GM18508 (cell line): ENCODE measurements around the gene LRRN2.

Experiments
- ATAC-seq: cut with Tn5 transposase; IDR thresholded peaks from one replicate; pipeline ENCODE4 v1.9.1; 2021; ENCODE audit warnings: moderate number of reproducible peaks; ENCODE audit not compliant: insufficient read depth, unreplicated experiment

LRRN2 gene

DNA sequence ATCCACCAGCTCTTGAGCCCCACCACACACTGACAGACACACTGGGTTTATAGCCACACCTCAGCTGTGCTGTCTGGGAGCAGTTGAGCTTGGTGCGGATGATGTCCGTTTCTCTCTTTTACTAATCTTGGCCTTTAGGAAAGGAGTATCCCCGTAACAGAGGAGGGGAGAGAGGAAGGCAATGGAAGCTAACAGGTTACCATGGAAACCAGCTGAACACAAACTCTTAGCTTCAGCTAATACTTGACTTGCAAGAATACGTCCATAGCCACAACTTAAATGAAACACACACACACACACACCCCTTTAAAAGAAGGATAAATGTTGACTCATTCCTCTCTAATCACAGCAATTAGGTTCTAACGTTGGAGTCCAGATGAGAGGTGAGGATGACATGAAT, 28.0 kb upstream of the LRRN2 start:
- no peak for ATAC-seq

DNA sequence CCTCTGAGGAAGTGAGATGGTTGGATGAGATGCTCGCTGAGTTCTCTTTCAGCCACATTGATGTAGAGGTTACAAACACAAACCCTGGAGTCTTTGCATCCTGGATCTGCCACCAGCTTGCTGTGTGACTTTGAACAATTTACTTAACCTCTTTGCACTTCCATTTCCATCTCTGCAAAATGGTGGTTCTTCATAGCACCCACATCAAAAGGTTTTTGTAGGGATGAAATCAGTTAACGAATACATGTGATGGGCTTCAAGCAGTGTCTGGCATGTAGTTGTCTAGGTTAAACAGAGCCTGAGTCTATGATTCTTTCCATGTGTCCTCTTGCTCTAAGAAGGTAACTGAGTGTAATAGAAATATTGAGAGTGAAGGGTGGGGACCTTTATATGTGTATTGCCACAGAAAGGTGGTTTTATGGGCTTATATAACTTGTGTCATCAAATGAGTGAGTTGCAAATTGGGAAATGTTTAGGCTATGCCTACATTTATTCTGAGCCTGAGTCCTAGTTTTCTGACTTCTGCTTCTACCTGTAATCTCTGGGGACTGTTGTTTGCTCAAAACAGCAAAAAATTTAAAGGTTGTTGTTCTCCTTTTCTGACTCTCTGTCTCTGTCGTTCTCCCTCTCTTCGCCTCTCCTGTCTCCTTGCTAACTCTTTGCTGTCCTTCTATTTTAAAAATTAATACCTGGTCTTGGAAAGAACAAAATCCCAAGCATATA, 27.3 kb upstream of the LRRN2 start:
- no peak for ATAC-seq

DNA sequence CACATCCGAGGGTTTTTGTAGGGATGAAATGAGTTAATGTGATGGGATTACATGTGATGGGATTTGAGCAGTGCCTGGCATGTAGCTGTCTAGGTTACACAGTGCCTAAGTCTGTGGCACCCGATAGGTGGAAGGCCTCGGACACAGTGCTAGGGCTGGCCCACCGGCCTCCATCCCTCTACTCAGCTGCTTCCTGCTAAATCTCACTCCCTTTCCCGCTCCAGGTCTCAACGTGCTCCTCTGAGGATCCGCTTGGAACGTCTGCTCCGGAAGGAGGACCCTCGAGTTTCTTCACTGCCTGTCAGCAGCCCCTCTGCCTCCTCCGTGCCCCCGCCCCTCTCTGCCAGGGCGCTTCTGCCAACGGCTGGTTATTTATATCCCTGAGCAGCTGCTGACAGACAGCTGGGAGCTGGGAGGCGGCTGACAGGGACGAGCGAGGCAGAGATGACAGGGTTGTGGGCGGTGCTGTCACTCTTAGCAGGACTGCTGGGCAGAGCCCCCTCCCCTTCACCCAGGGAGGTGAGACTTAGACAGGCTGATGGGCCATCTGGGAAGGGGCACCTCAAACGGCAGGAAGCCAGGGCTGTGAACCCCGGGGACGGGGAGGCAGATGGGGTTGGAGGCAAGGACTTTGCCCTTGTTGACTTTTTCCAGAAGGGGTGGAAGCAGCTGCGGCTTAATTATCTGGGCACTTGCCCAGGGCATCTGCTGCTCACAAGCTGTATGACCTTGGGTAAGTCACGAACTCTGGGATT, 26.6 kb upstream of the LRRN2 start:
- ATAC-seq = no peak

DNA sequence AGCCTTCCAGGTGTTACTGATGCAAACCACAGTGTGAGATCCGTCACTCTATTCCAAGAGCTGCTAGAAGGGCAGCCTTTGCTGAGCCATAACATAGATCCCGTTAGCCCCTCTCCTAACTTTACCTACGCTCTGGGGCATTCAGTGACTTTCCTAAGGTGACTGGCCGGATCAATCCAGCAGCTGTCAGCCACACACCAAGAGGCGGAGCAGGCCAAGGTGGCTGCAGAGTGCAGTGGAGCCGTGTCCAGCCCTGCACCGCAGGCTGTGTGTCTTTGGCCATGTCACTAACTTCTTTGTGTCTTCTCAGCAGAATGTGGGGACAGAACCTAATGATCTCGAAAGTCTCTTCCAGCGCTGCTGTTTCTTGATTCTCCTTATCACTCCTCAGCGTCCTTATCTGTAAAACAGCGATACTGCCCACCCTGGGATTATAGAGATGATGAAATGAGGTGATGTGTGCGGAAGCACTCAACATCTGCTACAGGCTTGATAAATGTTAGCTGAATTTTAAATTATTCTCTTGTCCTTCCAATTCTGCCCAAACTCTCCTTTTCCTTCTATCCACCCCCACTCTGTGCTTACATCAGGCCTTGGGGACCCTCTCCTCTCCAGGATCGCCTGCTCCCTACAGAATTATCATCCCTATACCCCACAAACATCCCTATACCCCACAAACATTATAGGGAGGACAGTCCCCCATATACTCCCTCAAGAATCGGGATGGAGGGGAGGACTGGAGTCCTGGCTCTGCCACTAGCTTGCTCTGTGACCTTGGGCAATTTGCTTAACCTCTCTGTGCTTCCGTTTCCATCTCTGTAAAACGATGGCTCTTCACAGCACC, 25.8 kb upstream of the LRRN2 start:
- ATAC-seq = no peak

DNA sequence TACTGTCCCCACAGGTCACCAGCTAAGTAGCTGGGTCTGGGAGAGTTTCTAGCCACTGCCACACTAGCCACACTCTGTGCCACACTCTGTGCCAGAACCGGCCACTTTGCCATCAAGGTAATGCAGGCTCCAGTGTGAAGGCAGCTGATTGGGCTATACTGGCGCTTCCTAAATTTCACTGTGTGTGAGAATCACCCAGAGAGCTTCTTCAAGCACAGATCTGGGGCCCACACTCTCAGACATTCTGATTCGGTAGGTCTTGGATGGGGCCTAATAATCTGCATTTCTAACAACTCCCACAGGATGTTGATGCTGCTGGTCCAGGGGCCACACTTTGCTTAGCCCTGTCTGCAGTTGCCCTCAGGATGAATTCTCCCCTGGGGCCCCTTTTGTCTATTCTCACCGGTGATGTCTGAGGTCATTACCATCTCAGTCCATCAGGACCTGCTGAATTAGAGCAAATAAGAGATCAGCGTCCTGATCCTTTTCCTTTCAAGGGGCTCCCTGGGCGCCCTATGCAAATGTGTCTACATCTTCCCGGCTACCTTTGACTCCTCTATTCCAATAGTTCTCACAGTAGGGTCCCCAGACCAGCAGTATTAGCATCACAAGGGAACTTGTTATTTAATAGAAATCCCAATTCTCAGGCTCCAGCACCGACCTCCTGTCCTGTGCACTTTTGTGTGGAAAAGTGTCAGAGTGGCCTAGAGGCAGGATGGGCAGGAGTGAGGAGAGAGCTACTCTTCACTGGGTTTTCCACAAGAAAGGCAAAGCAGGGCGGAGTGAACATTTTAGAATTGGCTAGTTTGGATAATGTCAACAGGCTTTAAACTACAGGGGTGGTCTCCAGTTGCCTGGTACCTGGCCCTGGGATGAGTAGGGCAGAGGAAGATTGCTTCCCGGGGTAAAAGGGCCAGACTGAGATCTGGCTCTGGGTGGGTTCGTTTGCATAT, 24.7 kb upstream of the LRRN2 start:
- no peak for ATAC-seq

DNA sequence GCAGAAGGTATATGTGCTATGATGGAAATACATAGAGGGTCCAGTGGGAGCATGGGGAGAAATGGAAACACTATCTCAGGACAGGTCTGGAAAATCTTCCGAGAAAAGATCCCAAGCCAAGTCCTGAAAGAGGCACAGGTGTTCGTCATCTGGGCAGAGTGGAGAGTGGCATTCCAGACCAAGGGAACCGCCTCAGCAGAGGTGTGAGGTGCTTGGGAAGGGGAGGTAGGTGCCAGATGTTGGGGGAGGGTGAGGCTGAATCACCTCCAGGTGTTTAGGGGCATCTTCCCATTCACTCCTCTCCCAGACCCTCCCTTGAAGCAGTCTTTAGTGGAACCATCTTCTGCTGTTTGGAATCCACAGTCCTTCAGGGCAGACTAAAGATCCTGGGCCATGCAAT, 23.5 kb upstream of the LRRN2 start:
- ATAC-seq = no peak

DNA sequence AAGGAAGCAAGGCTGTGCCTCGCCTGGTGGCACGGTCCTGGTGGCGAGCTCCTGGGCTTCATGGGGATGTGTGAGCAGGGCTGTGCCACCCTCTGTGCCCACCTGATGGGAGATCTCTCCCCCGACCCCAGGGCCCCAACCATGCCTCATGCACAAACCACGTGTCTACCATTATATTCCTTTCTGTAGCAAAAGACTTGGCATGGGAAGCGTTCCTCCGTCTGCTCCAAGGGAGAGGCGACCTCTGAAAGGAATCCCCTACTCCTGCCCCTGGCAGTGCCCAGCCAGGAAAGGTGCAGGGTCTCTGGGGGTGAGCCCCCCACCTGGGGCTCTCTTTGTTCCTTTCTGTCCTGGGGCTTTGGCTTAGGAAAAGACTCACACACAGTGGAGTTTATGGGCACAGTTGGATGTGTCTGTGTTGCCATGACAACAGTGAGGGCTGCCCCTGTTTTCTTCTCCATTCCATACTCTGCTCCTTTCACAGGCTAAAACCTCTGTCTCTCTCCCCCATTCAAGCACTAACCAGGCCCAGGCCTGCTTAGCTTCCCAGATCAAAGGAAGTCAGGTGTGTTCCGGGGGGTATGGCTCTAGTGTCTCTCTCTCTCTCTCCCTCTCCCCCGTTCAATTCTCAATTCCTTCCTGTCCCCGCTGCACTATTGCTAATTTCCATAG, 21.4 kb upstream of the LRRN2 start:
- no peak for ATAC-seq

DNA sequence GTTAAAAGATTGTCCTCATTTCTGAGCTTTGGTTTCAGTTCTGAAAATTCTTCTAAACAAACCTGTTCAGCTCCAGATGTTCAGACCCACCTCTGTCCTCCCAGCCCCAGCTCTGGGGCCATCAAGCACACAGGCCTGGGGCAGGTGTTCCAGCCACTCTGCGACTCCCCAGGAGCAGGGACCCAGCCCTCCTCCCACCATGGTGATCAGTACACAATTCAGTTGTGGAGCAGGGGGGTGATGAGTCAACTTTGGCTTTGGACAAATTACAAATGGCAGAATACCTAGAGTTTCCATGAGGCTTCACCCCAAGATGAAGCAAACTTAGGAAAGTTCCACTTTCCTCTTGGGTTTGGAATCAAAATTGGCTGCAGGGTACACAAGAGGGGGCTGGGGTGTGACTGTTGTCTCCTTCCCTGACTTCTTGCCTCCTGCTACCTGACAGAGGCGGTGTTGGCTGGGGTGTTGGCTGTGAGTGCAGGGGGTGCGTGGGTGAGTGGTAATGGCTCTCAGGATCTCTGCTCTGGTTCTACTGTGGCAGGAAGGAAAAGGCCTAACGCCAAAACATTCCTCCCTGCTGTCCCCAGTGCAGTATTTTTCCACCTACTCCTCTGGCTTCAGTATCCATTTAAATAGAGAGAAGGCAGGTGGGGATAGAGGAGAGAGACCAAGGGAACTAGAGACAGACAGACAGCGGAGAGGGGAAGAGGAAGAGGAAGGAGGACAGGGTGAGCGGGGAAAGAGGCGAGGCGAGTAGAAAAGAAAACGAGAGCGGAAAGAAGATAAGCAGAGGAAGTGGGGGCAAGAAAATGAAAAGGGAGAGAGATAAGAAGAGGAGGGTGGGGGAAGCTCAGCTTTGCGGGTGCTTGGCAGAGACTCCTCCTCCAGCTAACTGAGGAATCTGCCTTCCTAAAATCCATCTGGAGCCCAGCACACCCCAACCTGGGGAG, 20.6 kb upstream of the LRRN2 start:
- ATAC-seq = no peak

DNA sequence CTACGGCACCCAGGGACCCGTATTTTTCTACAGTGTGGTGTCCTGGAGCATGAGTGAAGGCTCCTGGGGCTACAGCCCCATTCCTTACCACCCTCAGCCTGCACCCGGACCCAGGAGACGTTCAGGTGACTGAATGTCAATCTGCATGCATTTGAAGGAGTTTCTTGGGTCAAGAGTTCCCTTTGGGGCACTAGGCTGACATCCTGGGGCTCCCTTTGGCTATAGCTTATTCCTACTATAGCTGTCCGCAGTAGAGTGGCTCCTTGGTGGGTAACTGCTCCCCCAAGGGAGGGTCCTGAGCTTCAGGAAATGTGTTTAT, 19.9 kb upstream of the LRRN2 start:
- no peak for ATAC-seq

DNA sequence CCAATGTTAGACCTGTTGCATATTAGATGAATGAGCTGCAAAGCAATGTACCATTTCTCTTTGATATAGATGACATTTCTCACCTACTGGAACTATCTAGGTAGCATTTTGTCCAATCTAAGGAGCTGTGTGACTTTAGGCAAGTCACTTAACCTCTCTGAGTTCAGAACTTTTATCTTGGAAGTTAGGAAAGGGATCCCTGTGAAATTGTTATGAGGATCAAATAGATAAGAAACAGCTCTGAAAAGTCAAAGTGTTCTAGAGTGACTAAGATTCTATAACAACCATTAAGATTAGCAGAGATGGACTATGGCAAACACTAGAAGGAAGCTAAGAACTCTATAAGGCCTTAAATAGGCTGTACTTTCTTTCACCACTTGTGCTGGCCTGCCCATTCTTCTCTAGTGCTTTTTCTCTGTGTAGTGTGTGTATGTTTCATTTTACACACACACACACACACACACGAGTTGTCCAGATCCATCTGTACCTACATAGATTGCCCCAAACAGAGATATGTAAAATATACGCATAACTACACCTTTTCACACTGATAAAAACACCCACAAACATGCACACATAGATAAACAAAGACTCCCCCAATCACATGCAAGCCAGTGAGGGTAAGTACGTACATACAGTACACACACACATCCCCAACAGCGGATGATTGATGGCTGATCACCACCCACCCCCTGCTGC, 19.4 kb upstream of the LRRN2 start:
- ATAC-seq = no peak

DNA sequence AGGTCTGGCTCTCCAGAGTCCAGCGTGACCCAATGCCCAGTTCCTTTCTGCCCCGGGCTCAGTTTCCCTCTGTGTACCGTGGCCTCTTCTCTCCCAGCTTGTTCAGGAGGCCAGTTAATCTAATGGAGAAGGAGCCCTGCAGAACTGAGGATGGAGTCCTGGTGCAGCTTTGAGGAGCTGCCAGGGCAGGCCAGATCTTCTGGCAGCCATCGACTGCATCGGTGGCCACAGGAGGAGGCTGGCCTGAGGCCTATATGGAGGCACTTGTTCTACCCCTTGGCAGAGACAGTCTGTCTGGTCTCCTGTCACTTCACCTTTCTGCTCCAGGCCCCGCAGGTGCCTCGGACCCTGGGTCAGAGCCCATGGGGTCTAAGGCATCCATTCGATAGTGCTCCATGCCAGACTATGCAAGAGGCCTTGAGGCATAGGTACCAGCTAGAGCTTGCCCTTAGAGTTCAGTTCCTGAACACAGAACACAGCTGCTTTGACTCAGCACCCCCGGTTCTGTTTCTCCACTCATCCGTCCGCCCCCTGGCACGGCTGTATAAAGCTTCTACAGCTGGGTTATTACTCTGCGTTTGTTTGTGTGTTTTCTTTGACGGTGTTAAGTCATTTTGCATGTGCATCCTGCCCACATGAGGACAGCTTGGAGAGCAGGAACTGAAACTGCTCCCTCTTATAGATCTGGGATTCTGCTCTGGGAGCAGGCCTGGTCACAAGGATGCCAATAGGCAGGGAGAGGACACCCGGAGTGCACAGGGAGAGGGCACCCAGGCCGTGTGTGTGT, 18.5 kb upstream of the LRRN2 start:
- ATAC-seq = no peak

DNA sequence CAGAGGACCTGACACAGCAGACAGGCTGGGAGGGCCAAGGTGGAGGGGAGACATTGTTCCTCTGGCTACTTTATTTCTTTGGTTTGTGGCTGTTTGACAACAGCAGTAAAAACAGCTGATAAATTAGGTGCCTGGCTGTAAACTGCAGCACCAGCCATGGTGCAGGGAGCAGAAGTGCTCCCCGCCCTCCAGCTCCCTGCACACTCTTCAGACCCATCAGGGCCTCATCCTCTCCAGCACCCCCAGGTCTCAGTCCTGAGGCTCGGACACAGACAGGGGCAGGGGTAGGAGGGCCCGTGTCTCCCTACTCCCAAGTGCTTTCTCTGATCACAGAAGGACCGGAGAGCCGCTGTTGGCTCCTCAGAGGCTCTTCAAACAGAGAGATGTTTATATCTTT, 17.7 kb upstream of the LRRN2 start:
- ATAC-seq = no peak

DNA sequence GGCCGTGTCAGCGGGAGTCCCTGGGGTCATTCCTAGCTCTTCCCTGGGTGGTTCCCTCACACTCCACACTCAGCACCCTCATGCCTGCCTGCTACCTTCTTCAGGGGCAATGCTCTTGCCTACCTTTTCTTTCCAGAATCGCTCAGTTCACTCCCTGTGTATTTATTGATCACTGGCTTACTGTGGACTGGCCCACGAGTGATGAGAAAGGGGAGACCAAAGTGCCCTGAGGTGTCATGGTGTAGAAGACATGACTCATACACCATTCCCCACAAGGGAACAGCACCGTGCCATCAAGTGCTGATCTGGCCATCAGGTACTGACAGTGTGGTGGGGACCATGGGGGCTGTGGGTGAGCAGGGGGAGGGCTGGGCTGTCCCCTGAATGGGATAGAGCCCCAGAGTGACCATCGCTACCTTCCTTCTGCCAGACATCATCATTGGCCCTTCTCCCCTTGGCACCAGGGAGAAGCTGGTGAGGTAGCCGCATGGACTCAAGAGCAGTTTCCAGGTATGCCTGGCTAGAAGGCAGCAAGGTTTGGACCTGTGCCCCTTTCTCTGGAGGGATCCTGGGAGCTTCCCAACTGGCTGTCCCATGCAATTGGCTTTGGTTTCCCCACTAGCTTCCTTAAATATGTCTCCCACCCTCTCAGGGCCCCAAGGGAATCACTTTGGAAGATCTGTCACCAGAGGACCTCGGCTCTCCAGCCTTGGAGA, 17.2 kb upstream of the LRRN2 start:
- no peak for ATAC-seq

DNA sequence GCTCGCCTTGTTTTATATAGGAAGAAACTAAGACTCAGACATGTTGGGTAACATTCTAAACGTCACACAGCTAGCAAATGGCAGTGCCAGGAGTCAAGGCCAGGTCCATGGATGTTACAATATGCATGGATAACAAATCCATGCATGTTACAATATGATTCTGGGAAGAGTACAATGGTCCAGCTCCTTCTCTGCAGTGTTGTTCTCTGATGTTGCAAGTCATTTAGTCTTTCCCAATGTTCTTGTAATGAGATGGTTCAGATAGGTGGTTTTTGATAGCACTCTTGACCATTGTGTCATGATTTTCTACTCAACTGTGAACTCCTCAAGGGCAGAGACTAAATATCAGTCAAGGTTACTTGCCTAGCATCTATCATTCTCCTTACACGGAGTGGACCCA, 15.7 kb upstream of the LRRN2 start:
- ATAC-seq = no peak

DNA sequence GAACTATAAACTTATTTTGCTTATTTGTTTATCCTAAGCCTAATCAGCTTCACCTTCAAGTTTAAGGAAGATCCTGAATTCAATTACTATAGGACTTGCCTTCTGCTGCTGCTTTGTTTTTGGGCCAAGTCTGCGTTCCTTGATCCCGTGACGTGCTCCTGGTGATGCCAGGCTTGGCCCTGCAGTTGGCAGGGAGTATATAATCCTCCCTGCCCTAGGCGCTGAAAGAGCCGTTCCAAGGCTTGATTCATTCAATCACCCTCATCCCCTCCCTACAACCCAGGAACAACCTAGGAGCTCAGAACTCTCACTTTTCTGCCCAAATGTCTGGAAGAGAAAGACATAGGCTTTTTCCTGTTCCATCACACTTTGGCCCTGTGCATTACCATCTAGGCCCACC, 12.4 kb upstream of the LRRN2 start:
- no peak for ATAC-seq

DNA sequence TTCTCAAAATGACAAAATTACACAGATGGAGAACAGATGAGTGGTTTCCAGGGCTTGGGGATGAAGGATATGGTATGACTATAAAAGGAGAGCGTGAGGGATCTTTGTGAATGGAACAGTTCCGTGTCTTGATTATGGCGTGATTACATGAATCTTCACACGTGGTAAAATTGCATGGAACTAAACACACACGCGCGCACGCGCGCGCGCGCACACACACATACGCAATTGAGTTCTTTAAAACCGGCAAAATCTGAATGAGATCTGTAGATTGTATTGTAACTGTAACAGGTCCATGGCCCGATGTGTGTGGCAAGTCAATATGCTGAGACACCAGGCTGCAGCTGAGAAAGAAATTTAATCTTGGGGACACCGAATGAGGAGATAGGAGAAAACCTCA, 11.1 kb upstream of the LRRN2 start:
- no peak for ATAC-seq

DNA sequence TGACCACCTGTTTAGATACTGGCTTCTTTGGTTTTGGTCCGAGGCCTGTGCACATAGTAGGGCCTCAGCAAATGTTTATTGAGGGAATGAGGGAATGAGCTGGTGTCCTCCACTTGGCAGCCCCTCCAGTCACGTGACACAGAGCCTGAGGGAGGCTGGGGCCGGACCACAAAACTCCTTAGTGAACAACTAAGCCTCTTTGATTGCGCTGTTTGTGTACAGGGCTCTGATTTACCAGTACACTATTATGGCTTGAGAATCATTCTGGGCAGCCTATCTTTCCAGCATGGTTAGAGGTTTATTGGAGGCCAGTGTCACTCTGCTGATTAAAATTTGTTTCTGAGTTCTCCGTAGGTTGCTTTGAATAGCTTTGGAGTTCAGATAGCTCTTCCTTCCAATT, 10.2 kb upstream of the LRRN2 start:
- no peak for ATAC-seq
